ENCODE results near the gene RCSD1.

The RCSD1 gene

GRCh38 chr1:167752219-167752985 is 122.4 kb downstream of the RCSD1 start:
- Histone ChIP-seq H2AK5ac (ENCODE audit: low read depth, low read length) (no peak overlapping the region), H3K18ac (ENCODE audit: low read length) (no peak overlapping the region), H4K91ac (ENCODE audit: low read depth, low read length, poor library complexity) (no peak overlapping the region), H3K79me1 (ENCODE audit: low read depth, low read length) (no peaks in the 10 kb centered on the region), H3K27ac (replicated peaks; ENCODE audit: low read length) (no peak overlapping the region), H3K27me3 (ENCODE audit: control insufficient read depth in 3 of 3, insufficient read depth in 3 of 3, low read depth in 1 of 3, low read length in 3 of 3) (no peaks in the 10 kb centered on the region), H3K23ac (ENCODE audit: low read depth, low read length, poor library complexity) (no peak overlapping the region), H3K9ac (ENCODE audit: low read depth, low read length, poor library complexity) (no peak overlapping the region), H3K36me3 (replicated peaks in 1 of 2; ENCODE audit: control insufficient read depth in 2 of 2, insufficient read depth in 2 of 2, low read length in 2 of 2) (peaks cover 0 to 2% of the 10 kb centered on the region in 2 donors), H3K4me1 (ENCODE audit: control insufficient read depth in 2 of 2, insufficient read depth in 1 of 2, low read depth in 1 of 2, low read length in 2 of 2) (peaks cover 0 to 4% of the 10 kb centered on the region in 2 donors), H3K14ac (ENCODE audit: low read length) (no peak overlapping the region), H2AFZ (ENCODE audit: low read length) (no peak overlapping the region), H4K8ac (ENCODE audit: low read depth, low read length) (no peak overlapping the region), H3K4ac (ENCODE audit: low read length) (no peak overlapping the region), H3K9me3 (replicated peaks in 1 of 2; ENCODE audit: control insufficient read depth in 2 of 2, insufficient read depth in 1 of 2, low read depth in 1 of 2, low read length in 2 of 2) (no peaks in the 10 kb centered on the region), H2BK5ac (ENCODE audit: low read length) (no peak overlapping the region), H2BK120ac (ENCODE audit: low read depth, low read length) (no peak overlapping the region), H2BK12ac (ENCODE audit: low read length) (no peak overlapping the region), H3K4me2 (ENCODE audit: insufficient read depth, low read length, poor library complexity, severe bottlenecking) (no peak overlapping the region), H2BK15ac (ENCODE audit: low read length) (no peak overlapping the region), H3K4me3 (ENCODE audit: low read length in 2 of 2) (no peak overlapping the region)
- no peak for DNase-seq (ENCODE audit: low spot score)

DNA sequence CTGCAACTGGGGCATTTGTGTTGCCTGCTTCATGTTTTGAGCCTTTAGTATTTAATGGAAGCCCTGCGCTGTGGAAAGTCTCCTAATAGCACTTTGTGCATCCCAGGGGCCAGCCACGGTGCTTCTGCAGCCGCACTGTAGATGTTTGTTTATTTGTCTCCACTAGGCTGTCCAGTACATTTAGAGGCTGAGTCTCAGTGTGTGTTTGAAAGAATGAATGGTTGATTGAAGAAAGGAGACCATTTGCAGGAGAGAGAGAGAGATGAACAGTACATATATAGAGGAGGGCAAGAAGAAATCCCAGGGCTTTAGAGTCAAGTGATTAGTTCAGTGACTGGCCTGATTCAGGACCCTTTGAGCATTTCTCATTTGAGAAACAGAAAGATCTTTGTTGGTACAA is 125.6 kb downstream of the RCSD1 start:
- Histone ChIP-seq H3K23ac (ENCODE audit: low read depth, low read length, poor library complexity) (no peak overlapping the region), H2BK12ac (ENCODE audit: low read length) (no peak overlapping the region), H3K4me3 (ENCODE audit: low read length in 2 of 2) (no peak overlapping the region), H3K14ac (ENCODE audit: low read length) (no peak overlapping the region), H3K9me3 (replicated peaks in 1 of 2; ENCODE audit: control insufficient read depth in 2 of 2, insufficient read depth in 1 of 2, low read depth in 1 of 2, low read length in 2 of 2) (no peaks in the 10 kb centered on the region), H4K8ac (ENCODE audit: low read depth, low read length) (no peak overlapping the region), H2BK5ac (ENCODE audit: low read length) (no peak overlapping the region), H3K18ac (ENCODE audit: low read length) (no peak overlapping the region), H3K4me2 (ENCODE audit: insufficient read depth, low read length, poor library complexity, severe bottlenecking) (no peak overlapping the region), H3K27me3 (ENCODE audit: control insufficient read depth in 3 of 3, insufficient read depth in 3 of 3, low read depth in 1 of 3, low read length in 3 of 3) (no peaks in the 10 kb centered on the region), H3K4me1 (ENCODE audit: control insufficient read depth in 2 of 2, insufficient read depth in 1 of 2, low read depth in 1 of 2, low read length in 2 of 2) (peaks cover 0 to 4% of the 10 kb centered on the region in 2 donors), H3K79me1 (ENCODE audit: low read depth, low read length) (peaks cover 2% of the 10 kb centered on the region), H3K4ac (ENCODE audit: low read length) (no peak overlapping the region), H3K36me3 (replicated peaks in 1 of 2; ENCODE audit: control insufficient read depth in 2 of 2, insufficient read depth in 2 of 2, low read length in 2 of 2) (peaks cover 0 to 2% of the 10 kb centered on the region in 2 donors), H3K9ac (ENCODE audit: low read depth, low read length, poor library complexity) (no peak overlapping the region), H2BK15ac (ENCODE audit: low read length) (no peak overlapping the region), H2AFZ (ENCODE audit: low read length) (no peak overlapping the region), H4K91ac (ENCODE audit: low read depth, low read length, poor library complexity) (no peak overlapping the region), H2AK5ac (ENCODE audit: low read depth, low read length) (no peak overlapping the region), H2BK120ac (ENCODE audit: low read depth, low read length) (no peak overlapping the region), H3K27ac (replicated peaks; ENCODE audit: low read length) (no peak overlapping the region)
- no CpG with 5 or more reads among the region's 3 CpGs for WGBS, 2 donors (ENCODE audit: extremely low coverage in 2 of 2, insufficient read length in 2 of 2, insufficient replicate concordance in 1 of 2)
- DNase-seq (ENCODE audit: low spot score) = no peak
